Measurements from ENCODE around the gene OR10K2. TPM values are rescaled to one million over a fixed set of nuclear protein-coding genes. Genes with fewer than 3 reads are reported as not detected.

OR10K2 gene
- total and polyA plus RNA-seq, 2 of the 13 experiments (the other 11 are each of a cell fraction or from before 2014, with no cell fraction given), result not detected

GRCh38 chr1:158390331-158390730 is 35.7 kb downstream of the OR10K2 start:
- H3K79me2 ChIP-seq (ENCODE audit: insufficient read depth, low read length), result no peaks in the 10 kb centered on the region
- DNase-seq (ENCODE audit: low spot score), result no peak
- no peaks in the 10 kb centered on the region for H3K4me1 ChIP-seq (ENCODE audit: insufficient read depth, low read length)
- no peak overlapping the region for H3K4me2 ChIP-seq (ENCODE audit: low read depth, low read length)
- WGBS (ENCODE audit: low lambda C conversion rate), result 0% methylated on average over 1 of the region's 1 CpG
- POLR2A ChIA-PET, result no interaction called here
- no TSS peak for BruUV-seq (replicated peaks)
- H3K27ac ChIP-seq (ENCODE audit: extremely low read length, insufficient read depth, low read length), result no peak overlapping the region
- intact Hi-C loops (cut with micrococcal nuclease; ENCODE audit: unreplicated experiment) (no loop called here), in situ Hi-C loops (cut with HindIII; ENCODE audit: extremely low pct_ligation_motif_present, low pct_unique_long_range_greater_than_20kb) (no loop called here)
- H4K20me1 ChIP-seq (ENCODE audit: insufficient read depth, low read length), result no peaks in the 10 kb centered on the region
- H3K36me3 ChIP-seq (replicated peaks in 1 of 2; ENCODE audit: control insufficient read depth in 1 of 2, insufficient read depth in 2 of 2, low read length in 2 of 2), result no peaks in the 10 kb centered on the region
- FAIRE-seq, result no peak
- no peak overlapping the region for H2AFZ ChIP-seq (ENCODE audit: low read length)
- peaks cover 34% of the 10 kb centered on the region for H3K9me3 ChIP-seq (ENCODE audit: low read length)
- no peak overlapping the region for H3K9ac ChIP-seq (ENCODE audit: insufficient read depth, low read depth, low read length)
- no peak overlapping the region for H3K4me3 ChIP-seq (replicated peaks in 1 of 3; ENCODE audit: insufficient read depth in 1 of 3, low read depth in 2 of 3, low read length in 3 of 3)
- ATAC-seq, result no peak
- CTCF ChIA-PET (ENCODE audit: low intra/inter-chr PET ratio, low total read pairs), result no interaction called here
- TF ChIP-seq ZFY (CRISPR knock-in tag; IDR thresholded peaks at IDR 0.05), result no peak
- no peak for TF ChIP-seq POLR2AphosphoS2 (IDR thresholded peaks at IDR 0.05; ENCODE audit: low read depth, low read length)
- TF ChIP-seq NFATC3 (CRISPR knock-in tag; IDR thresholded peaks at IDR 0.05), result no peak
- no peak for TF ChIP-seq FOSL1 (CRISPR knock-in tag; IDR thresholded peaks at IDR 0.05; ENCODE audit: borderline replicate concordance)
- no peak for TF ChIP-seq PCBP1 (IDR thresholded peaks at IDR 0.05; ENCODE audit: borderline replicate concordance, low read depth, low read length)
- no peak for TF ChIP-seq NCOA2 (CRISPR knock-in tag; IDR thresholded peaks at IDR 0.05)
- TF ChIP-seq IRF9 (CRISPR knock-in tag; IDR thresholded peaks at IDR 0.05; ENCODE audit: borderline replicate concordance), result no peak
- TF ChIP-seq ATF7-NPFF (CRISPR knock-in tag; IDR thresholded peaks at IDR 0.05; ENCODE audit: low read depth), result no peak
- no peak for TF ChIP-seq STAG1 (CRISPR knock-in tag; IDR thresholded peaks at IDR 0.05)
- no peaks in the 10 kb centered on the region for H3K27me3 ChIP-seq (ENCODE audit: control insufficient read depth in 1 of 2, insufficient read depth in 2 of 2, low read length in 2 of 2)

- CTCF ChIA-PET (ENCODE audit: low intra/inter-chr PET ratio, low total read pairs), result no interaction called here
- Histone ChIP-seq H4K20me1 (ENCODE audit: insufficient read depth, low read length) (no peaks in the 10 kb centered on the region), H3K4me1 (ENCODE audit: insufficient read depth, low read length) (no peaks in the 10 kb centered on the region), H3K4me3 (replicated peaks in 1 of 3; ENCODE audit: insufficient read depth in 1 of 3, low read depth in 2 of 3, low read length in 3 of 3) (no peak overlapping the region), H2AFZ (ENCODE audit: low read length) (no peak overlapping the region), H3K9ac (ENCODE audit: insufficient read depth, low read depth, low read length) (no peak overlapping the region), H3K9me3 (ENCODE audit: low read length) (peaks cover 68% of the 10 kb centered on the region), H3K27ac (ENCODE audit: extremely low read length, insufficient read depth, low read length) (no peak overlapping the region), H3K4me2 (ENCODE audit: low read depth, low read length) (no peak overlapping the region), H3K36me3 (replicated peaks in 1 of 2; ENCODE audit: control insufficient read depth in 1 of 2, insufficient read depth in 2 of 2, low read length in 2 of 2) (no peaks in the 10 kb centered on the region), H3K79me2 (ENCODE audit: insufficient read depth, low read length) (no peaks in the 10 kb centered on the region), H3K27me3 (ENCODE audit: control insufficient read depth in 1 of 2, insufficient read depth in 2 of 2, low read length in 2 of 2) (no peaks in the 10 kb centered on the region)
- TF ChIP-seq HIC2 (CRISPR knock-in tag; IDR thresholded peaks at IDR 0.05; ENCODE audit: low read depth), result no peak
- TF ChIP-seq ISL2 (CRISPR knock-in tag; IDR thresholded peaks at IDR 0.05), result no peak
- TF ChIP-seq ZNF430 (CRISPR knock-in tag; IDR thresholded peaks at IDR 0.05), result no peak
- no peak for TF ChIP-seq ZNF556 (CRISPR knock-in tag; IDR thresholded peaks at IDR 0.05; ENCODE audit: borderline replicate concordance)
- TF ChIP-seq HOXA3 (CRISPR knock-in tag; IDR thresholded peaks at IDR 0.05), result no peak
- no peak for TF ChIP-seq ZC3H4 (CRISPR knock-in tag; IDR thresholded peaks at IDR 0.05; ENCODE audit: borderline replicate concordance)
- no peak for TF ChIP-seq CHD4 (IDR thresholded peaks at IDR 0.05; ENCODE audit: borderline replicate concordance, low read length)
- no peak for TF ChIP-seq HBP1 (CRISPR knock-in tag; IDR thresholded peaks at IDR 0.05; ENCODE audit: low read depth)
- WGBS (ENCODE audit: low lambda C conversion rate), result 5% methylated on average over 1 of the region's 1 CpG
- DNase-seq (ENCODE audit: low spot score) (no peak), FAIRE-seq (no peak), ATAC-seq (no peak)
- in situ Hi-C loops (cut with HindIII; ENCODE audit: extremely low pct_ligation_motif_present, low pct_unique_long_range_greater_than_20kb) (no loop called here), intact Hi-C loops (cut with micrococcal nuclease; ENCODE audit: unreplicated experiment) (no loop called here)
- BruUV-seq (replicated peaks), result no TSS peak
- POLR2A ChIA-PET, result no interaction called here
These were observed 51.2 kb downstream of the OR10K2 start for GRCh38 chr1:158374860-158375259.
